ENCODE measurements around the gene XPR1.

- TF ChIP-seq EP300 (IDR thresholded peaks at IDR 0.05; ENCODE audit: borderline replicate concordance) (no peak), USF1 (IDR thresholded peaks at IDR 0.05) (no peak), TAF1 (IDR thresholded peaks at IDR 0.05; ENCODE audit: low read depth) (no peak), ZBTB7A (IDR thresholded peaks at IDR 0.05; ENCODE audit: low read depth) (no peak), FOXM1 (IDR thresholded peaks at IDR 0.05; ENCODE audit: borderline replicate concordance, low read depth) (no peak)
- TF ChIP-seq, protein P1, sequence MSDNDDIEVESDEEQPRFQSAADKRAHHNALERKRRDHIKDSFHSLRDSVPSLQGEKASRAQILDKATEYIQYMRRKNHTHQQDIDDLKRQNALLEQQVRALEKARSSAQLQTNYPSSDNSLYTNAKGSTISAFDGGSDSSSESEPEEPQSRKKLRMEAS (IDR thresholded peaks at IDR 0.05) = no peak
Measured at GRCh38 chr1:180884588-180885300, 252.9 kb downstream of the XPR1 start.

Measured in Ishikawa (cell line).